IMR-90 (cell line): Measurements from ENCODE around the gene PDZD2. TPM values are rescaled to one million over a fixed set of nuclear protein-coding genes. Genes with fewer than 3 reads are reported as not detected.

ENCODE experiments used
- microRNA-seq, 2 experiments: library from miRNA; stranded (forward) in 1 of 2; unstranded in 1 of 2; fragments of 10-50 nt in 1 of 2; fragments of <30 nt in 1 of 2; gene quantifications in 1 of 2; microRNA quantifications in 1 of 2; one replicate each; pipeline versions ENCODE3 to v1.1.0; 2013 to 2020; ENCODE audit not compliant: insufficient read depth in 1 of 2, insufficient read length in 1 of 2, unreplicated experiment in 1 of 2
- polyA plus RNA-seq, 3 experiments: library from polyadenylated mRNA; depleted of rRNA; stranded (reverse); fragments of >200 nt; gene quantifications; 2 replicates each; pipeline ENCODE4 v1.2.3, GENCODE V29; 2012; ENCODE audit warnings: low replicate concordance in 1 of 3
- small RNA-seq, 5 experiments: library from RNA; depleted of rRNA; stranded (forward); fragments of <200 nt; gene quantifications; one replicate each; pipeline ENCODE3, GENCODE V24; 2012
- total RNA-seq: library from RNA; depleted of rRNA; stranded (reverse); fragments of >200 nt; gene quantifications from 2 replicates; pipeline ENCODE4 v1.2.3, GENCODE V29; 2012; rRNA removed

PDZD2 gene
- total and polyA plus RNA-seq, 2 of the 4 experiments (the other 2 are of a cell fraction) = under 0.01 to 0.02 TPM

Small RNA genes within 50 kb of the gene (microRNA-seq; reads per million reads assigned to microRNA genes)
- not detected for gene AC025458.1 (ENCODE audit: insufficient read depth, insufficient read length)
- gene MIR4279 (ENCODE audit: insufficient read depth in 1 of 2, insufficient read length in 1 of 2, unreplicated experiment in 1 of 2) = 0 reads per million in 2 experiments
- gene RF00019 (ENCODE audit: insufficient read depth, insufficient read length) = not detected
- gene RNU6-358P (ENCODE audit: insufficient read depth, insufficient read length) = not detected
- not detected for gene RNU6-363P (ENCODE audit: insufficient read depth, insufficient read length)
- not detected for gene RNU6-760P (ENCODE audit: insufficient read depth, insufficient read length)

Small RNA genes within 50 kb of the gene (small RNA-seq; reads per million reads assigned to genes)
- gene AC025458.1 = 0 to 0.08 (median 0) reads per million in 5 experiments
- 0 reads per million in 5 experiments for gene MIR4279
- 0 reads per million in 5 experiments for gene RF00019
- gene RNU6-358P = 0 to 0.60 (median 0) reads per million in 5 experiments
- 0 to 1.8 (median 0.07) reads per million in 5 experiments for gene RNU6-363P
- 0 reads per million in 5 experiments for gene RNU6-760P

Other genes with a start within 250 kb of the PDZD2 start
- 36.4 and 41.4 TPM in 2 replicates for gene DROSHA, start 107.0 kb upstream of the PDZD2 start, total RNA-seq
- 36.5 and 39.6 TPM in 2 replicates for gene DROSHA, start 107.0 kb upstream of the PDZD2 start, polyA plus RNA-seq (2012; rRNA removed)
- gene C5orf22, start 106.8 kb upstream of the PDZD2 start, total RNA-seq = 19.9 and 23.3 TPM in 2 replicates
- gene C5orf22, start 106.8 kb upstream of the PDZD2 start, polyA plus RNA-seq (2012; rRNA removed) = 8.6 and 11.2 TPM in 2 replicates